SHP77 (cell line): ENCODE results near the gene FXYD1.
"Not testable (repeated sequence)": the region's sequence is repeated elsewhere in the genome, so short reads cannot be mapped to it uniquely, and the experiment has no call there.

ENCODE experiments used
- DNase-seq, 2 experiments: peaks; one replicate each; lab custom pipeline; 2025; lab: John Stamatoyannopoulos, UW

FXYD1 gene

DNA sequence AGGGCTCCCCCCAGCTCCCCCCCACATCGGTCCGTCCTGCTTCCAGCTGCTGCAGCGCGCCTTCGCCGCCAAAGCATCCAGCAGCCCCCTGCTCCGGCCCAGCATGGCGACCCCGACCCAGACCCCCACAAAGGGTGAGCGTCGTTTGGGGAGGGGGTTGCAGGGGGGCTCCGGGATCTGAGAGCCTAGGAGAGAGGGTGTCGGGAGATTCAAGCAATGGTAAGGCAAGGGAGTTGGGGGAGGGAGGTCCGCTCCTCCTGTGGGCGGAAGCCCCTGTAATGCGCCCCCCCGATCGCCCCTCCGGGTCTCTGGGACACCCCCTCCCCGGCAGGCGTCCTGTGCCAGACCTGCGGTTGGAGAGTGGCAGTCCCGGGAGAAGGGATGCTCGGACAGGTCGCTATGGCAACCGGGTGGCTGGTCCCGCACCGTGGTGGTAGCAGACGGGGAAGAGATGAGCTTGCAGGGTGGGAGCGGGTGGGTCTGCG lies 4.6 kb downstream of the FXYD1 start, which contains the start of gene FXYD7:
FXYD7 (plus strand) TSS at position 25 of the 485 bp plus-strand sequence; CDS start at position 104, 79 bp downstream.
- DNase-seq = no peak

GRCh38 chr19:35143818-35144217 lies 5.2 kb downstream of the FXYD1 start:
- no peak for DNase-seq

DNA sequence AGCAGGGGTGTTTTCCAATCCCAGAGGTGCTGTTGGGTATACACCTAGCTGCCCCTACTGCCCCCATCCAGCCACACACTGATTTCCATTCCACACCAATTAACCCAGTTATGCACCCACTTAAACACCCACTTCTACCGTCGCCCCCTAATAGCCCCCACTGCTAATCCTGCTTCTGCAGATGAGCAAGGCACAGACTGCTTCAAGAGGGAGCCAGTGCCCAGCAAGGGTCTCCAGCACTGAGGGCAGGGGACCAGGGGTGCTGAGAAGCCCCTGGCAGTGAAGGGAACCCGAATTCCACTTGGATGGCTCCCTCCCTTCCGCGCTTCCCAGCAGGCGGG lies 5.6 kb downstream of the FXYD1 start:
- DNase-seq = no peak

- no peak for DNase-seq
Observed at GRCh38 chr19:35144600-35145436, 6.2 kb downstream of the FXYD1 start.

GRCh38 chr19:35146746-35147459 lies 8.3 kb downstream of the FXYD1 start:
- no peak for DNase-seq

DNA sequence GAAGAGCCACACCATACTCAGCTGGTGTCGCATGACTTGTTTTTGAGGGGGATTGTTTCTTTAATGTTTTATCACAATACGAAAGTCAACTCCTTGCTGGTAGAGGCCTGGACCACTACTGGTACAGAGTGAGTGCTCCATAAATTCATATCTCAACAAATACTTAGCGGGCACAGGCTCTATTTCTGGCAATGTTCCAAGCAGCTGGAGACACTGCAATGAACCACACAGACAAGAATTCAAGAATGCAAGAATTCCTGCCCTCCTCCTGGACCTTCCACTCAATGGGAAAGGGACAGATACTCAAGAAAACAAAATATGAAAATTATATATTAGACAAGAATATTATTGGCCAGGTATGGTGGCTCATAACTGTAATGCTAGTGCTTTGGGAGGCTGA lies 10.8 kb downstream of the FXYD1 start:
- DNase-seq = no peak

DNA sequence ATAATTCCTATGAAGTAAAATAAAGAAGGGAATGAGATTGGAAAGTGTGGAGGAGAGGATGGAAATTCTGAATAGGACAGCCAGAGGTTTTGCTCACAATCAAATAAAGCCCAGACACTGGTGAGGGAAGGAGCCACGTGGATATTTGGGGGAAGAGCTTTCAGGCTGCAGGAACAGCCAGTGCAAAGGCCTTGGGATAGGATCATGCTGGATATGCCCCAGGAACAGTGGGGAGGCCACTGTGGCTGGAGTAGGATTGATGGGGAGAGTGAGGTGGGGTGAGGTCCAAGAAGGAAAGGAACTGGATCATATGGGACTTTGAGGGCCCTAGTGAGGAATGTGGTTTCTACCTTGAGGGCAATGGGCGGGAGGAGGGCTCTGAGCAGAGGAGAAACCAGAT lies 11.8 kb downstream of the FXYD1 start:
- DNase-seq = no peak

- no peak for DNase-seq
Observed at GRCh38 chr19:35151273-35152065, 12.8 kb downstream of the FXYD1 start.

GRCh38 chr19:35153129-35153522 lies 14.5 kb downstream of the FXYD1 start:
- DNase-seq = not testable (repeated sequence)

DNA sequence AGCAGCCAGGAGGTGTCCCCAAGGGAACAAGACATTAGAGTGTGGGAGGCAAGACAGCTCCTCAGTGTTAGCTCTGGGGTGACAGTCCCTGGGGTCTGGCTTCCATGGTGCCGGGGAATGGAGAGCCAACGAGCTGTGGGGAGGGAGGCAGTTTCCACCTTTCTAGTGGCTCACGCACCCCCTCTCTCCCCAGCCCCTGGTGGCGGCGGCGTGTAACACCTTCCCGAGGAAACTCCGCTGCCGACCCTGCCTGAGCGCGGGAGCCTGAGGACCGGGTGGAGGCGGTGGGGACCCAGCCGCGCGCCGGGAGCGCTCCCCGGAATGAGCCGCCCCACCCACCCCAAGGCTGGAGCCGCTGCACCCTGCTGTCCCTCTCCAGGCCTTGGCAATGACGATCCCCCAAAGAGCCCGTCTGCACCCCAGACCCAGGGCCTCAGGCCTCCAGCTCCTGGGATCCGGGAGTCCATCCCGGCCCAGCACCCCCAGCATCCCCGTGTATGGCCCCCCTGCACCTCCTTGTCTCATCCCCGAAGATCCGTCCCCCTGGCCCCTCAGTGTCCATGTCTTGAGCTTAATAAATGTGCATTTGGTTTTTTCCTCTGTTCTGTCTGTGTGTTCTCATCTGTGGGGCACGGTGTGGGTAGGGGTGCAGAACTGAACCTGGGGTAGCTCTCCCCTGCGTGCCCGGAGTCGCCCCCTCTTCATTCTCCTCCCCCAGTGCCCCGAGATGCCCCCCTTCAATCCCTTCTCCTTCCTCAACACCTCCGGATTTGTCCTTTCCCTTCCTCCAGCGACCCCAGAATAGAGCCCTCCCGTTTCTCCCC lies 15.3 kb downstream of the FXYD1 start:
- no peak for DNase-seq

DNA sequence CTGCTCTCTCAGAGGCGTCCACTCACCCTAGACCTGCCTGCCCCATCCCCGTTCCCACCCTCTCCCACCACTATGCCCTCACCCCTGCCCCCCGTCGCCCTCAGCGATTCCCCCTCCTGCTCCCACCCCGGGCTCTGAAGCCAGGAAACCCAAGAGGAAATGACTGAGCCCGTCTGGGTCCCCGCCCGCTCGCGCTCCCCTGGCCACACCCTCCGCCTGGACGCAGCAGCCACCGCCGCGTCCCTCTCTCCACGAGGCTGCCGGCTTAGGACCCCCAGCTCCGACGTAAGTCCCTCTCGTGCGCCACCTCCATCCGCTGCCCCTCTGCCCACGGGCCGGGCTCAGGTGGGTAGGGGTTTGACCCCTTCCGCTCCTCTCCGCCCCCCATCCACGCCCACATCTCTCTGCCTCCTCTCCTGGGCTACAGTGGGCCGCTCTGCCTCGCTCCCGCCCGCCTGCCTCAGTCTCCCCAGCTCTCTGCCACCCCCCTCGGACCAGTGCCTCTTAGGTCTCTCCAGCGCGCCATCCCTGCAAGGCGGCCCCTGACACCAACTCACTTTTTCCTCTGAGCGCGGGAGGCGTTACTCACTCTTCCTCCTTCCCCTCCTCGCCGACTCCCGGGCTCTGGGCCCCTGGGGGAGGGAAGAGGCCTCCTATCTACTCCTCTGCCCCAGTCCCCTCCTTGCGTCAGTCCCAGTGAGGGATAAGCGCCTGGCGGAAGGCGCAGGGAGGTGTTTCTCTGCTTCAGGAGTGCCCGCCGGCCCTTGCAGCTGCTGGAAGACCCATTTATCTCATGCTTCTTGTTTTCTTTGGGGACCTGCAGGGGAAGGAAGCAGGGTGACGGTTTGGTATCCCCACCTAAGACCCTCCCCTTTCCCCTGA lies 16.1 kb downstream of the FXYD1 start, which contains the start of gene FXYD5:
FXYD5 (plus strand) TSS at position 211 of the 882 bp plus-strand sequence. CDS start 816 bp downstream, outside the sequence.
- no peak for DNase-seq

- DNase-seq = no peak
Observed at GRCh38 chr19:35155441-35155840, 16.8 kb downstream of the FXYD1 start.

DNA sequence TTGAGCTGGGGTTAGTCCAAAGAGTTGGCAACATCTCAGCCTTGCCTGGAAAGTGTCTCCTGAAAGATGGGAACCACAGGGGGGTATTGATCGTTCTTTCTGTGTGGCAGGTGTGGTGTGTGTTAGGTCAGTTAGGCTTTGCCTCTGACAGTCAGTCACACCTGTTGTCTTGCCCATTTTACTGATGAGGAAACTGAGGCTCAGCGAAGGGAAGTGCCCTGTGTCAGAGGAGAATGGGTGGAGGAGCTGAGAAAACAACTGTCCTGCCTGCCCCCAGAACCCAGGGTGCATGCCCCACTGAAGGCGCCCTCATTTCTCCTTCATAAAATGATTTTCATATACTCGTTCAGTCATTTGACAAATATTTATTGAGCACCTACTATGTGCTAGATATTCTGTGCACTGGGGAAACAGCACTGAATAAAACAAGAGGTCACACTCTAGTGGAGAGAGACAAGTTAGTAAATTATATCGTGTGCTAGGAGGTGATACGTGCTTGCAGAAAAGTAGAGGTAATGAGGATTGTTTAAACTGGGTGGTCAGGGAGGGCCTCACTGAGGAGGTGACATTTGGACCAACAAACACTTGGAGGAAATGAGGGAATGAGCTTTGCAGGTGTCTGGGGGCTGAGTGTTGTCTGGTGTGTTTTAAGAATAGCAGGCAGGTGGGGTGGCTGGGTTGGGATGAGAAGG lies 17.5 kb downstream of the FXYD1 start:
- no peak for DNase-seq

DNA sequence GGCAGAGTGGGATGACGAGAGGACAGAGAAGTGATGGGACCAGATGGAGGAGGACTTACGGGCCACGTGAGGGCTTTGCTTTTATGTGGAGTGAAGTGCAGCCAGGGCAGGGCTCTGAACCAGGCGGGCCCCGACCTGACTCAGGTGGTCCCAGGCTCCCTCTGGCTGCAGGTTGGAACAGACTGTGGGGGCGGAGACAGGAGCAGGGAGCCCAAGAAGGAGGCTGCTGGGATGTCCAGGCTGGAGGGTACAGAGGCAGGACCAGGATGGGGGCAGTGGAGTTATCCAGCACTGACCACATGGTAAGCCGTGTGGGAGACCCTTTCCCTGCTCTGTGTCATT lies 18.0 kb downstream of the FXYD1 start:
- no peak for DNase-seq

DNA sequence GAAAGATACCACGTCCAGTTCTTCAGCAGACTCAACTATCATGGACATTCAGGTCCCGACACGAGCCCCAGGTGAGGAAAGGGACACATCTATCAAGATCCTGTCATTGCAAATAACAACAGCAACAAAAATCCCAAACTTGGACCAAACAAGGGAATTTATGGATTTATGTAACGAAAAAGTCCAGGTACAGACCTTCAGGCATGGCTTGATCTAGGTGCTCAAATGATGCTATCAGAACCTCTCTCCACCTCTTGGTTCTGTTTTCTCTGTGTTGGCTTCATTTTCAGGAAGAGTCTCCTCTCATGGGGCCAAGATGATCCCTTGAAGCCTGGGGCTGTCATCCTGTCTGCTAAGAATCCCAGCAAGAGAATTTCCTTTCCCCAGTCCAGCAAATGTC lies 18.8 kb downstream of the FXYD1 start:
- no peak for DNase-seq

- DNase-seq = no peak
Observed at GRCh38 chr19:35159606-35160005, 21.0 kb downstream of the FXYD1 start.

- no peak for DNase-seq
Observed at GRCh38 chr19:35160629-35161433, 22.2 kb downstream of the FXYD1 start.

DNA sequence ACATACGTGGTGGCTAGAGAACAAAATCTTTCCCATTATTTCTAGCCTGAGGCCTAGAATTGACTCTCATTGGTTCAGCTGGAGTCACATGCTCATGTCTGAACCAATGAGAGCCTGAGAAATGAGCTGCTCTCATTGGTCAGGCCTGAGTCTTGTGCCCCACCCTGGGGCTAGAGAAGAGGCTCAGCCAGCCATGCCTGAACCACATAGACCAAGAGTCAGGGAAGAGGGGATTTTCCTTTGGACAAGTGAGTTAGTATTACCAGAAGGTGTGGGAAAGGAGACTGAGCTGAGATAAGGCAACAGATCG lies 22.8 kb downstream of the FXYD1 start:
- no peak for DNase-seq
